GM23338 (cell line): ENCODE results near the gene ARHGEF11.

Experiments
- CREB1 ChIP-seq: fragments of 250-450 bp; sonication (Bioruptor Pico); IDR thresholded peaks from 2 replicates; pipeline ENCODE4 v1.5.0; 2020; ENCODE audit warnings: low read depth, mild to moderate bottlenecking, moderate library complexity
- CTCF ChIP-seq, 2 experiments: fragments of 200-600 bp in 1 of 2; sonication (generic) in 1 of 2; conservative IDR thresholded peaks; 2 replicates each; pipeline versions ENCODE4 v1.5.1 to v1.6.1; 2016 to 2017; ENCODE audit warnings: antibody characterized with exemption in 2 of 2, low read depth in 2 of 2, mild to moderate bottlenecking in 2 of 2, moderate library complexity in 1 of 2
- EZH2 ChIP-seq: fragments of 200-600 bp; sonication (generic); IDR thresholded peaks from one replicate; pipeline ENCODE4 v1.8.0; 2017; ENCODE audit warnings: antibody characterized with exemption, mild to moderate bottlenecking, low read depth; ENCODE audit not compliant: unreplicated experiment
- EZH2phosphoT487 ChIP-seq: fragments of 200-600 bp; sonication (generic); IDR thresholded peaks from one replicate; pipeline ENCODE4 v1.8.1; 2018; ENCODE audit warnings: antibody characterized with exemption; ENCODE audit not compliant: unreplicated experiment
- NANOG ChIP-seq: IDR thresholded peaks from 2 replicates; pipeline ENCODE4 v1.6.1; 2016; ENCODE audit warnings: antibody characterized with exemption, borderline replicate concordance
- POLR2AphosphoS5 ChIP-seq: IDR thresholded peaks from 2 replicates; pipeline ENCODE4 v1.6.1; 2016; ENCODE audit warnings: antibody characterized with exemption, low read depth
- REST ChIP-seq: IDR thresholded peaks from one replicate; pipeline ENCODE4 v1.6.1; 2018; ENCODE audit warnings: antibody characterized with exemption; ENCODE audit not compliant: unreplicated experiment
- STAT1 ChIP-seq: IDR thresholded peaks from one replicate; pipeline ENCODE4 v1.6.1; 2016; ENCODE audit warnings: antibody characterized with exemption; ENCODE audit not compliant: unreplicated experiment
- ZNF331 ChIP-seq: fragments of 250-450 bp; sonication (Bioruptor Pico); IDR thresholded peaks from 2 replicates; pipeline ENCODE4 v1.5.0; 2020; ENCODE audit warnings: low read depth, mild to moderate bottlenecking, moderate library complexity

GRCh38 chr1:156963621-156964020, 81.9 kb downstream of the ARHGEF11 start:
- TF ChIP-seq CTCF (conservative IDR thresholded peaks at IDR 0.05; ENCODE audit: low read depth in 2 of 2): no peak
- TF ChIP-seq POLR2AphosphoS5: no peak
- no peak for TF ChIP-seq EZH2phosphoT487
- TF ChIP-seq REST: no peak
- TF ChIP-seq CREB1 (CRISPR knock-in tag): no peak
- TF ChIP-seq EZH2: no peak
- TF ChIP-seq NANOG: no peak
- TF ChIP-seq ZNF331: no peak
- no peak for TF ChIP-seq STAT1
